Stimulated activated CD4-positive, alpha-beta T cell treated with anti-CD3 and anti-CD28 coated beads, Interleukin-2, amount 100 ng/mL, for 4 hours (primary cell): Measurements from ENCODE around the gene RPTOR.

ENCODE experiments used
- DNase-seq: peaks from one replicate; pipeline ENCODE4 v3.0.0-alpha.2; 2020; ENCODE audit warnings: low read depth

Gene RPTOR

DNA sequence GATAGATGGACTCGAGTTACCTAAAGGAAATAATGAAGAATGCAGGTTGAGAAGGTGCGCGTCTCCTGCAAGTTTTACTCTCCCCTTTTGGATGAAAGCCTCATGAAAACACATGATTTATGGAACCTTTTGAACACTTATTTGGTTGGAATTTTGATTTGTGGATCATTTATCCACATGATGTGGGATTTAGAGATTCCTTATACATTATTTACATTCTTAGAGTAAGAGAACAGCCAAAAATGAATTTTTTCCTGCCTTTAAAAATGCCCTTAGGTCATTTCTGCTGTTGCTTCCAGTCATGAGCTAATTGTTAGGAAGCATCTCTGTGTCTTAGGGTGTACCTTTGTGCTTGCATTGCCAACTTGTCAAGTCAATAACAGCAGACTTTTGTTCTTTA is 99.9 kb downstream of the RPTOR start:
- no peak for DNase-seq

DNA sequence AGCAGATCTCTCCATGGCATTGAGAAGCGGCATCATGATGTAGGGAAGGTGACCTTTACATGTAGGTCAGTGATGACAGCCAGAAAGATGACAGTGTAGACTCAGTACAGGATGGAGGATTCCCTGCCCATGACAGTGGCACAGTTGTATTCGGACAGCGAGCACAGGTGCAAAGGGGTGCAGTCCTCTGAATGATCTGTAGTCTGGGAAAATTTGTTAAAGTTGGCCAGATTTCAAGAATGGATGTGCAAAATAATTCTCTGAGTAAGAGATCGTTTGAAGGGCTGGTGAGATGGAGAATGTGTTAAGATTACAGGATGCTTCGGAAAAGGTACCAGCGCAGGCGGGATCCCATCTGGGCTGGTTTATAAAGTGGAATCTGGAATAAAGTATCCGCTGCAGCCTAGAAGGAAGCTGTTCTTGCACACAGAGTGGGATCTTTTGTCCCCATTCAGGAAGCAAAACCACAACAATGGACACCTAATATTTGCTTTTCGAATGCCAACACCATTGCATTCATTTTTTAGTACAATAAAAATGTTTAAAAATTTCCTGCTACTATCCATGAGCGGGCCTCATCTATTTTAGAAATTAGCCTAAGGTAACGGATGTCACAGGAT is 101.2 kb downstream of the RPTOR start:
- no peak for DNase-seq

DNA sequence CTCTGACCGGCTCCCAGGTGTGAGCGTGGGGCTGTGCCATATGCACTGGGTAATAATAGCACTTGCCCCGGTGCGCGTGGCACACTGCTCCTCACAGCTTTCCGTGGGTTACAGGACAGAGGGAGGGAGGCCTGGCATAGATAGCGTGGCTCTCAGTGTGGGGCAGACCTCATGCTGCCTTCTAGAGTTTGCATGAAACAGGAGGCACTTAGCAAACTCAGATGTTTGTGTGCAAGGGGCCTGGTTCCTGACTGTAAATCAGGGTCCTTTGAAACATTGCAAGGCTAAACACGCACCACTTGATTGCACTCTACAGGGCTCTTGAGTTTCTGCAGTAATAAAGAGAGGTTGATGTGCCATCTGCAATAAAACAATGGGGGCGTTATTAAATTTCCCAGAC is 101.7 kb downstream of the RPTOR start:
- no peak for DNase-seq

DNA sequence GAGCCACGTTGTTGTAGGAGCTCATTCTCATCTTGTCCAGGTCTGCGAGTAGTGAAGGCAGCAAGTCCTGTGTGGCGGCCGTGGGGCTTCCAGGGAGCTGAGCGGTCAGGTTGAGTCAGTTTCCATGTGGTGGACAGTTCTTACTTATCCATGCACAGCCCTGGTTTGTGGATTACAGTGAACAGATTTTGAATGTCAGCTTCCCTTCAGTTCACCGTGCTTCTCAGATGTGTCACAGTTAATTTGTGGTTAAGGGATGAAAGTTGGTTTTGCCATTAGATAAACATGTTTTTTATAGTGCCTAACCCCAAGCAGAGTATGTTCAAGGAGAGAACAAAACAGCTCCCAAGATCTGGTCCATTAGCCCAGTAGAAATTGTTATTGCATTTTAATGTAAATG is 103.1 kb downstream of the RPTOR start:
- DNase-seq: no peak

DNA sequence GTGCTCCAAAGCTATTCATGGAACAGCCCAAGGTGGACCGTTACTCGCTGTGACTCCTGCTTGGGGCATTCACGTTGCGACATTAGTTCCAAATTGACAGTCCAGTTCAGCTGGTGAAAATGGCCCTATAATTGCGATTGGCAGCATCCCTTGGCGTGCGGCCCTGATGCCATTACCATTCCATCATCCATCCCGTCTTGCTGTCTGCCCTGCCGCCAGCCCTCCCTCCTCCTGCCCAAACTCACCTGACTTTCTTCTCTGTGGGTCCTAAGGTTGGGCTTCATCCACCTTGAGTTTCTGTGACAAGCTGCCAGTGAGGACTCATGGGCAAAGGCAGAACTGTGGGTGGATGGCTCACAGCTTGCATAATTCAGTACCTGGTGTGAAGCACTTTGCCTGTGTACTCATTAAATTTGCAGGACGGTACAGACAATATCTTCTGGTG is 104.6 kb downstream of the RPTOR start:
- DNase-seq: no peak

DNA sequence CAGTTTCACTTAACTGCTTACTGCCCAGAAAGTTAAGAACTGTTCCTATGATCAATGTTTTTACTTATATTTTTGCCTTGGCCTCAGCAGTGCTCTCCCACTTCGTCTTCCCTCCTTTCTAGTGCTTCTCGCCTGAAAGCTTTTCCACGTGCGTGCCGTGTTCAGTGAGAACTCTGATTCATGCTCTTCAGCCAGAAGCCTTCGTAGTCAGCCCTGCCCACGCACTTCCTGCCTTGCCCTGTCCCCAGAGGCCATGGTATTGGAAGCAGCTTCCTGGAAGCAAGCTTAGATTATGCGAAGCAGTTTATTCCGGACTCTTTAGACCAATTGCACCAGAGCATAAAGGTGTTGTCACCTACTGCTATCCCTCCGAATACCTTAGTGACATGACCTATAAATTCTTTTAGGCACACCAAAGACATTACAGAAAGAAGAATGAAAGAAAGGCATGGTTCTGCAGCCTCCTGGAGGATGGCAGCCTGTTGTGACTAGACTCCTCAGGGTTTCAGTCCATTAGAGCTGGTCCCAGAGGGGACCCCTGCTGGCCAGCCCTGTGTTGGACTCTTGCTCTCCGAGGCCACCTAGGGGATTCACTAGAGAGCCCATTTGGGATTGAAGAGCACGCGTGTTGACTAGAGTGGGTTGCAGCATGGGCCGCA is 105.2 kb downstream of the RPTOR start:
- DNase-seq: peak; percentile 87

DNA sequence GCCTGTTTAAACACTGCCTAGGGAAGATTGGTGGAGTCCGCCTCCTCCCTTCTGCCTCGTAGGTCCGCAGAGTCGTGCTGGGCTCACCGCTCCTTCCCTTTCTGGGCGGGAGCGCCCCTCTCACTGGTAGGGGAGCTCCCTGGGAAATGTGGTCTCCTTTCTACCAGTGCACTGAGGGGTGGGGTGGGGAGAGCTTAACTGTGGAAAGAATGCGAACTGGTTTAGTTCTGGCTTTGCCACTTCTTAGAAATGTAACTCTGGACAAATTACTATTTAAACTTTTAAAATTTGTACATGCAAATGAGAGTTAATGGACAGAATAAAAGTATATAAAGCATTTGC is 105.7 kb downstream of the RPTOR start:
- DNase-seq: no peak

DNA sequence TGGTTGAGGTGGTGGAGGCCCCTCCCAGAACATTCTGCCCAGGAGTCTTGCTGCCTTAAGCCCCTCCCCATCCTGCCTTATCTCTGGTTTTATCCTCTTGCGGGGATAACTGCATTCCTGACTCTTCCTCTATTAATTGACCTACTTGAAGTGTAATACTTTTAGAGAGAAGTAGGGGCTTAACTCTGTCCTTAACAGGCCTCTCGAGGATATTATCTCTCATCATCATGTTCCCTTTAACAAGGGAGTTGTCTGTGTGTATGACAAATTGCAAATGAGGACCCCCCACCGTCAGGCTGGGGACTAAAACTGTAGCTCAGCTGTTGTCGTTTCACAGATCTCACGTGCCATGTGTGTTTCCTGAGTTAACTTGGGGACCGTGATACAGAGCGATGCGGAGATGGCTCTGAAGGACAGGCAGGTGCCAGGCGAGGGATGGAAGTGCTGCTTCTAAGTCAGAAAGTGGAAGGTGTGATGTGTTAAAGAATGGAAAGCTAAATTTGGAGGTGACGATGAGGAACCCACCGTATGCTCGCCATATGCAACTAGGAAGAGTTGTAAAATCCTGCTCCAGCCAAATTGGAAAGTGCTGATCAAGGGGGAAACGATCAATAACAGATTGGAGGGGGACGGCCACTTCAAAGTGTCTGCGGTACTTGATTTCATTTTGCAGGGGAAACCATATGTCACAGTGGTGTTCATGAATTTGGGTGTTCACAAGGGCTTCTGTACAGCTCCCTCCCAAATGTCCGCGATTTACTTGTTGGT is 106.3 kb downstream of the RPTOR start:
- DNase-seq: no peak

DNA sequence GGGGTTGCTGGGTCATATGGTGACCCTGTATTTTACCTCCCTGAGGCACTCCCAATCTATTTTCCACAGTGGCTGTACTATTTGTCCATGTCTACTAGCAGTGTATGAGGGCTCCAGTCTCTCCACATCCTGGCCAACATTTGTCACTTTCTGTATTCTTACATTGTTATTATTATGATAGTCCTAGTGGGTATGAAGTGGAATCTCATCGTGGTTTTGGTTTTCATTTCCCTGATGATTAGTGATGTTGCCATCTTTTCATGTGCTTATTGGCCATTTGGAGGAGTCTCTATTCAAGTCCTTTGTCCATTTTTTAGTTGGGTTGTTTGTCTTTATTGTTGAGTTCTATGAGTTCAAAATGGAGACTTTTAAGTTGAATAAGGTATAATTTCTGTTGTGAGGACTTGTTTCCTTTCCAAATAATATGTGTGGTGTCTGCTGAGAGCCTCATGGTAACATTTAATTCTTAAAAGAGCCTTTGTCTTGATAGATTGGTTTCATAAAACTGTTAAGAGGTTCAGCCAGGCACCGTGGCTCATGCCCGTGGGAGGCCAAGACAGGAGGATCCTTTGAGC is 108.2 kb downstream of the RPTOR start:
- no peak for DNase-seq

DNA sequence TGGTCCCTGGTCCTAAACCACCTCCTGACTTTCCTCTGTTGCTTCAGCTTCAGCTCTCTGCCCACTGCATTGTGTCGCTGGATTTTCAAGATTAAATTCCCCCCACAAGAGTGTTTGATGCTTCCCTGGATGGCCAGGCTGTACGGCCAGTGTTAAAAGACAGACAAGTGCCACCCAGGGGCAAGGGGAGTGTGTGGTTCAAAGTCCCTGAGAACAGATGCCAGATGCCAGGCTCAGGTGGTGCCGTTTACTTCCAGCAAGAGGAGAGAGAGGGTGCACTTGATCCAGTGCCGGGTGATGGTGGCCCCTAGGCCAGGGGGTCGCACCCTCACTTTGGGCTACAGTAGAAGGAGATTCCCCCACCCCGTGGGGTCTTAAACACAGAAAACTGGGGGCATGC is 109.2 kb downstream of the RPTOR start:
- no peak for DNase-seq

DNA sequence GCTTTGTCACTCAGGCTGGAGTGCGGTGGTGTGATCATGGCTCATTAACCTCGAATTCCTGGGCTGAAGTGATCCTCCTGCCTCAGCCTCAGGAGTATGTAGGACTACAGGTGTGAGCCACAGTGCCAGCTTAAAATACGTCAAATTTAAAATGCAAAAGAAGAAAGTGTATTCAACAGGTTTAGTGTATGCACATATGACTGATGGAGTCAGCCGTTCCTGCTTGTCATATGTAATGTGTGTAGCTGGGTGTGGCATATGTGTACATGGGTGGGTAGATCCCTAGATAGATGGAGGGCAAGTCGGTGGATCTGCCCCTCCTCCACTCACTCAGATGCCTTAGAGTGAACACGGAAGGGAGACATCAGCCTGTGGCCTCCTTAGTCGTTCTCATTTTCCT is 111.0 kb downstream of the RPTOR start:
- DNase-seq: no peak

DNA sequence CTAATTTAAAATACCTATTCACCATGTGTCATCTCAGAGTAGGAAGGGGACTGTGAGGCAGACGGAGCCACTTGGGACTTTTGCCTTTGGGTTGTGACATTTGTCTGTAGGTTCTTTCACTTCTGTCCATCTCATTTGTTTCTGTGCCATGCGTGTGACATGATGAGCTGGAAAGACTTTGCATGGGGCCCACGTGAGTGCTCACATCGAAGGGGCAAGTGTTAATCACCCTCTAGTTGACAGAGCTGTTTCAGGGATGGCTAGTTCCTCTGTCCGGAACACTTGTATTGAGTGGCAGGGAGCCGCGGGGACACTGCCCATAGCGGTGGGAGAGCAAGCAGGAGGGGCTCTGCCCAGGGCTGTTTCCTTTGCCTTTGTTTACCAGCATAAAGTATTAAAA is 112.0 kb downstream of the RPTOR start:
- no peak for DNase-seq

DNA sequence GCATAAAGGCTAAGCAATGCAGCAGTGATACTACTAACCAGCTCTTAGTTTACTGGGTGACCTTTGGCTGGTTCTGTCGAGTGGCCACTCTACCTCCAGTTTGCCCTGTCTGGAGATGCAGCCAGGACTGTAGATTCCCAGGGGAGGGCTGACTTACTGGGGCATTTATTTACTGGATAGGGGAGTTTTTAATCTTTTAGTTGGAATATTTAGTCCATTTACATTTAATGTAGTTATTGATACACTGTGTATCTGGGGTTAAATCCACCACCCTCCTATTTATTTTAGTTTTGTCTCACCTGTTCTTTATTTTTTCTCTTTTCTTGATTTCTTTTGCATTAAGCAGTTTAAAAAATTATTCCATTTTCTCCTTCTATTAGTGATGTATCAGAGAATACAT is 112.9 kb downstream of the RPTOR start:
- DNase-seq: no peak

DNA sequence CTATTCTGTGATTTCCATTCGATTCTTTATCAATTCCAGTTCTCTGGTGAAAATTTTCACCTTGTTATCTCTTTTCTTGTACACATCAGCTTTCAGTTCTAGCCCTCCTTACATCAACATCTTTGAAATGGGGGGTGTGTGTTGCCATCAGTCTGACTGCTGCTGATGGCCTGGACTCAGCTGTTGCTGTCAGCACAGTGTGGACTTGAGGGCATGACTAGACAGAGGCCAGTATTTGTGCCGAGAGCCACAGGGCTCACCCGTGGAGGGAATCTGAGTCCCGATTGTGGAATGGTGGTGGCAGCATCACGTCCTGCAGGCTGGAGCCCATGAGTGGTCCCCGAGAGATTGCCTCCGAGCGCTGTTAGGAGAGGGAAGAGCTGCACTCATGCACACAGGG is 114.2 kb downstream of the RPTOR start:
- DNase-seq: no peak

DNA sequence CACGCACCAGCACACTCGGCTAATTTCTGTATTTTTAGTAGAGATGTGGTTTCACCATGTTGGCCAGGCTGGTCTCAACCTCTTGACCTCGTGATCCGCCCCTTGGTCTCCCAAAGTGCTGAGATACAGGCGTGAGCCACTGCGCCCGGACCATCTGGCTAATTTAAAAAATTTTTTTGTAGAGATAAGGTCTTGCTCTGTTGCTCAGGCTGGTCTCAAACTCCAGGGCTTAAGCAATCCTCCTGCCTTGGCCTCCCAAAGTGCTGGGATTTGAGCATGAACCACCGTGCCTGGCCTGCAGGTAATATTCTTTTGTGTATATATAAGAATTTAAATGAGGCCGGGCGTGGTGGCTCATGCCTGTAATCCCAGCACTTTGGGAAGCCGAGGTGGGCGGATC is 115.0 kb downstream of the RPTOR start:
- DNase-seq: no peak

DNA sequence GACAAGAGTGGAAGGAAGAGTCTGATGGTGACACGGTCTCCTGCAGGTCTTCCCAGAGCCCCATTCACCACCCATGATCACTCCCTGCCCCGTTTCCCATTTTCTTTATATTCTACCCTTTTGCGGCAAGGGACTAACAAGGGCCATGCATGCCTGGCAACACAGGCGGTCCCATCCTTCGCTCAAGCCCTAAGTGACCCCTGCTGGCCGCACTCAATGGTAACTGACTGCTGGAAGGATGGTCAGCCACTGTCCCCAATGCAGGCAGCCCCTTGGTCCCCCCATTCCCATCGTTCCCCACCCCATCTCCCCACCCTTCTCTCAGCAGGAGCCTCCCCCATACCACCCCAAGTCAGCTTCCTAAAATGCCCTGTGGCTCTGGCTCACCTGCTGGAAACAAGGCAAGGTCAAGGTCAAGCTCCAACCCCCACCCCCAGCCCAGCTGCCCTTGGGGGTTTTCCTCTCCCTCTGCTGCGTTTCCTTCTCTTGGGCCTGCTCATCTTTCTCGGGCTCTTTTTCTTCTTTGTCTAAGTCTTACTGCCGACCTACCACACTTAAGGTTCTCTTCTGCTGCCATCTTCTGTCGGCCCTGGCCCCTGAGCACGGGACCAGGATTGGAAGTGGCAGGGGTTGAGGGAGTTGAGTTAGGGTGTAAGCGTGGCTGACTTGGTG is 116.0 kb downstream of the RPTOR start:
- no peak for DNase-seq

DNA sequence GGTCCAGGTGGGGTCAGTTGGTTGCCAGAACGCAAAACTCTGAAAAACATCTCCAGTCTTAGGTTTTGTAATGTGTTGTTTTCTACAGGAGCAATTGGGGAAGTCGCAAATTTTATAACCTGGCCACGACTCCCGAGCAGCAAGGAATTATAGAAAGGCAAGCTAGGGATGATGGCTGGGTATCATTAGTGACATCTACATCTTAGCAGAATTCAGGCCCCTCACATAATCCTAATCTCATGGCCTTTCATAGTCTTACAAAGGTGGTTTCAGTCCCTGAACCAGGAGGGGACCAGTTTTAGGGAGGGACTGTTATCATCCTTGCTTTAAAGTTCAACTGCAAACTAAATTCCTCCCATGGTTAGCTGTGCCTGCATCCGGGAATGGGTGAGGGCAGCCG is 117.9 kb downstream of the RPTOR start:
- DNase-seq: no peak

DNA sequence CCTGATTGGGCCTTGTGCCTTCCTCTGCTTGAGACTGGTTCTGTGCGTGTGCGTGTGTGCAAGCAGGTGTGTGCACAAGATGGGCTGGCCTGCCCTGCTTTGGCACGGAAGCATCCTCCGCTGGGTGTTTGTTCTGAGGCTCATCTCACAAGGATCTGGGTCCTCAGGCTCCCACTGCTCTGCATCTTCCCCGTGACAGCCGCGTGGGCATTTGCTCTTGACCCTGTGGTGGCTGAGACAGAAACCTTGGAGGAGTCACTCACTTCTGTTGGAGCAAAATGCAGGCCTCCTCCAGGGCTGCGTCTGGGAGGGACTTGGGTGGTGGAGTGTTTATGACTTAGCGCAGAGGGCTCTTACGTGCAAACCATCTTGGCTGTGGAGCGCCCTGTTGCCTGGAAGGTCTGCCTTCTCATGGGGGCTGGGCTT is 119.2 kb downstream of the RPTOR start:
- no peak for DNase-seq

DNA sequence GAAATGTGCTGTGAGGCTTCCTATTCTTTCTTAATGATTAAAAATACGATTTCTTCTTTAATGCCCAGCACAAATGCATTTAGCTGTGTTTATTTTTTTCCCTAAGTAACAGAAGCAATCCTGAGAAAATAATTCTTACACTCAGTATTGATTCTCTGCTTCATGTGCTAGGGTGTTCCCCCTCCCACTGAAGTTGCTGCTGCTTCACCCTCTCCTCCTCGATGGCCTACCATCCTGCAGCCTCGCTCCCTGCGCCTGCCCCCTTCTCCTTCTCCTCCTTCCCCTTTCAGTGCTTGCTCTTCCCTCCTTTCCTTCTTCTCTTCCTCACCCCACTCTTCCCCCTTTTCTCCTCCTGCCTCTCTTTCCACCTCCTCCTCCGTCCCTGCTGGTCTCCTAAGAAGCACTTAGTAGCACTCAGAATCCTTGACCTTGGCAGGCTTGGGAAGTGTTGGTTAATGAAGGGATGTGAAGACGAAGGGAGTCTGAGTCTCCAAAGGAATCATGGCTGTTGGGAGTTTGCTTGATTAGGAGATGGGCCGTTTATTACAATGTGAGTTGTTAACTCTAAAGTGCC is 119.7 kb downstream of the RPTOR start:
- DNase-seq: no peak

DNA sequence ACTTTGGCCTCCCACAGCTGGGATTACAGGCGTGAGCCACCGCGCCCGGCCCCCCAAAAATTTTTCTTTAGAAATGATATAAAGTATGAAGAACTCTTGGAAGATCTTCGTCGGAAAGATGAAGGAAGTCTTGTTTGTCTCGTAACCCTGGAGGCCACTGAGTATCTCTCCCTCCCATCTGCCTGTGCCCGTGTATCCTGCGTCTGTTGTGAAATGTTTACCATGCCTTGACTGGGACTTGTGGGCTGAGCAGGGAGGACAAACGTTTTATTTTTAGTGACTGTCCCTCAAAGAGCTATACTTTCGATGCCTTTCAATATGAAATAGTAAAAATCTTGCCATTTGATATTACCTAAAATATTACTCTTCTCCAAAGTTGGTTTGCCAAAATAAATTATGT is 121.2 kb downstream of the RPTOR start:
- no peak for DNase-seq

DNA sequence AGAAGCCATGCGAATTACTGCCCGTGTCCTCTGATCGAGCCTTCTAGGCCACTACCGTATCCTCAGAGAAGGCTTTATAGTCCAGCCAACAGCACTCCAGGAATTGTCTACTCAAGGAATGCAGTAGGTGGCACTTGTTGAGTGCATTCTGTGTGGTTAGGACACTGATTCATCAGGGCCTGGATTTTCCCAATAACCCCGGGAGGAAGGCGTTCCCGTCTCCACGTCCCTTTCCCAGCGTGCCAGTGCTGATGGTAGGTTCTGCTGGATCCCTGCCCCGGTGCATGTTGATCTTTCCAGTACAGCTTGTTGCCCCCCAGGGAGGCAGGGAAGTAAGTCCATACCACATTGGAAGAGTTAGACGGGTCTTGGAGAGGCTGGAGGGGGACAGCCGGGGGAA is 122.2 kb downstream of the RPTOR start:
- no peak for DNase-seq
